ENCODE data around the gene KLHL28. TPM values are rescaled to one million over a fixed set of nuclear protein-coding genes. Genes with fewer than 3 reads are reported as not detected.
A peak's percentile ranks its signal among the peaks of the same experiment; 100 is the strongest.

KLHL28 gene
- polyA plus RNA-seq, 2 of the 4 experiments (the other 2 are of a cell fraction) = 3.4 to 8.3 TPM

GRCh38 chr14:44940944-44941343 is 20.8 kb downstream of the KLHL28 start (continued):
- TF ChIP-seq RNF2 (IDR thresholded peaks at IDR 0.05; ENCODE audit: borderline replicate concordance, low read depth) (no peak), ATOH8 (CRISPR knock-in tag; IDR thresholded peaks at IDR 0.05; ENCODE audit: low read depth) (no peak), POLR2AphosphoS2 (conservative IDR thresholded peaks at IDR 0.05; ENCODE audit: low read length) (no peak), HMGXB4 (CRISPR knock-in tag; IDR thresholded peaks at IDR 0.05; ENCODE audit: borderline replicate concordance) (no peak), SREBF2 (IDR thresholded peaks at IDR 0.05) (no peak), FOSL2 (IDR thresholded peaks at IDR 0.05) (no peak), FOSL2 (CRISPR knock-in tag; IDR thresholded peaks at IDR 0.05) (no peak)

- ChIA-PET POLR2A (no interaction called here), CTCF (no interaction called here)
- H3K4me2 ChIP-seq = no peak overlapping the region
- H3K4me3 ChIP-seq = no peak overlapping the region
- FAIRE-seq (no peak), DNase-seq (ENCODE audit: low read depth in 1 of 2, low spot score in 1 of 2) (no peak), ATAC-seq (no peak)
- no peaks in the 10 kb centered on the region for H3K4me1 ChIP-seq
- H3K9me3 ChIP-seq = no peaks in the 10 kb centered on the region
- no peak for TF ChIP-seq KDM5A (IDR thresholded peaks at IDR 0.05)
- TF ChIP-seq BCL3 (IDR thresholded peaks at IDR 0.05) = no peak
- TF ChIP-seq HES2 (IDR thresholded peaks at IDR 0.05) = no peak
- TF ChIP-seq RARB (CRISPR knock-in tag; IDR thresholded peaks at IDR 0.05) = no peak
- no peak for TF ChIP-seq NFE2L2 (conservative IDR thresholded peaks at IDR 0.05; ENCODE audit: low read length)
- no peak for TF ChIP-seq POLR2A (IDR thresholded peaks at IDR 0.05; ENCODE audit: low read length)
- TF ChIP-seq CBX8 (IDR thresholded peaks at IDR 0.05) = no peak
- no peak for TF ChIP-seq ELK1 (IDR thresholded peaks at IDR 0.05; ENCODE audit: low read depth, low read length)
- no peak for TF ChIP-seq PBX3 (IDR thresholded peaks at IDR 0.05)
- TF ChIP-seq BHLHE40 (IDR thresholded peaks at IDR 0.05; ENCODE audit: low read depth, low read length) = no peak
- no peak for TF ChIP-seq SMC3 (IDR thresholded peaks at IDR 0.05)
- TF ChIP-seq RCOR1 (IDR thresholded peaks at IDR 0.05; ENCODE audit: low read depth, low read length) = no peak
- TF ChIP-seq ZSCAN20 (CRISPR knock-in tag; IDR thresholded peaks at IDR 0.05) = no peak
- H3K27ac ChIP-seq = no peak overlapping the region
These were observed 21.5 kb downstream of the KLHL28 start for GRCh38 chr14:44940211-44940610.

- ATAC-seq (no peak), DNase-seq (ENCODE audit: low read depth in 1 of 2, low spot score in 1 of 2) (no peak), FAIRE-seq (no peak)
- Histone ChIP-seq H3K4me2 (no peak overlapping the region), H3K4me3 (no peak overlapping the region), H3K27ac (no peak overlapping the region), H3K9me3 (no peaks in the 10 kb centered on the region), H3K4me1 (no peaks in the 10 kb centered on the region)
- ChIA-PET POLR2A (no interaction called here), CTCF (interaction anchor here (2.8 kb wide), 1 partner anchor 24 kb away, joined by 13 read pairs; no protein-coding TSS in a partner anchor)
- TF ChIP-seq BCL3 (IDR thresholded peaks at IDR 0.05) = no peak
- TF ChIP-seq RCOR1 (IDR thresholded peaks at IDR 0.05; ENCODE audit: low read depth, low read length) = no peak
- TF ChIP-seq ZC3H11A (IDR thresholded peaks at IDR 0.05) = no peak
- TF ChIP-seq E2F6 (IDR thresholded peaks at IDR 0.05; ENCODE audit: borderline replicate concordance, low read depth) = no peak
- TF ChIP-seq USF2 (IDR thresholded peaks at IDR 0.05) = no peak
- no peak for TF ChIP-seq TP53 (CRISPR knock-in tag; IDR thresholded peaks at IDR 0.05)
- TF ChIP-seq MAFK (IDR thresholded peaks at IDR 0.05; ENCODE audit: partially characterized antibody) = peak; percentile 22
- WGBS (ENCODE audit: missing lambda C conversion rate) = 97% methylated on average over 2 of the region's 2 CpGs
These were observed 24.2 kb downstream of the KLHL28 start for GRCh38 chr14:44937547-44937946.

All from A549 (cell line).